Fibroblast of the aortic adventitia (primary cell): ENCODE data around the gene CCDC3. TPM values are rescaled to one million over a fixed set of nuclear protein-coding genes. Genes with fewer than 3 reads are reported as not detected.
"Not testable (repeated sequence)": the region's sequence is repeated elsewhere in the genome, so short reads cannot be mapped to it uniquely, and the experiment has no call there.

Experiments used
- DNase-seq: peaks from one replicate; pipeline ENCODE4 v3.0.0-alpha.2; 2010; ENCODE audit warnings: low read depth
- H3K4me3 ChIP-seq: 2 replicates; pipeline ENCODE4 v1.5.1; 2011; ENCODE audit warnings: low read depth, mild to moderate bottlenecking, control low read depth, low read length, moderate library complexity
- CTCF ChIP-seq: IDR thresholded peaks from 2 replicates; pipeline ENCODE4 v1.5.1; 2011; ENCODE audit warnings: mild to moderate bottlenecking, low read length, control low read depth, inconsistent platforms; ENCODE audit not compliant: insufficient read depth
- total RNA-seq: library from RNA; depleted of rRNA; stranded (reverse); fragments of >200 nt; gene quantifications from 2 replicates; pipeline ENCODE4 v1.2.3, GENCODE V29; 2012; ENCODE audit warnings: low replicate concordance

The CCDC3 gene
- total RNA-seq, 1 donor, result 3.9 TPM

DNA sequence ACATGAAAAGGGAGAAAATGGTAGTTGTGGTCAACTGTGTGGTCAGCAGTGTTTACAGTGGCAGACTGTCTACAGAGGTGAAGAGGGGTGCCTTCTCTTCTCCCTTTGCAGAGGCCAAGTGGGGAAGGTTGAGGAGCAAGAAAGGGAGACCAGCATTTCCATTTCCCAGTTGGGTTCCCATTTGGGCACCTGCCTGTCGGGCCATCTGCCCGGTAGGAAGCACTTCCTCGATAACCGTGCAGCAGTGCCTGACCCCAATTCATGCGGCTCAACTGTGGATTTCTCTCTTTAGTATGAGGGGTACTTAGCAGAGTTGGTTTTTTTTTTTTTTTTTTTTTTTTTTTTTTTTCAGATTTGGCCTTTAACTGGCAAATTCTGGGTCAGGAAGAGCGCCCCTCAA lies 127.0 kb downstream of the CCDC3 start:
- no peak for DNase-seq
- TF ChIP-seq CTCF, result no peak
- no peak overlapping the region for H3K4me3 ChIP-seq

DNA sequence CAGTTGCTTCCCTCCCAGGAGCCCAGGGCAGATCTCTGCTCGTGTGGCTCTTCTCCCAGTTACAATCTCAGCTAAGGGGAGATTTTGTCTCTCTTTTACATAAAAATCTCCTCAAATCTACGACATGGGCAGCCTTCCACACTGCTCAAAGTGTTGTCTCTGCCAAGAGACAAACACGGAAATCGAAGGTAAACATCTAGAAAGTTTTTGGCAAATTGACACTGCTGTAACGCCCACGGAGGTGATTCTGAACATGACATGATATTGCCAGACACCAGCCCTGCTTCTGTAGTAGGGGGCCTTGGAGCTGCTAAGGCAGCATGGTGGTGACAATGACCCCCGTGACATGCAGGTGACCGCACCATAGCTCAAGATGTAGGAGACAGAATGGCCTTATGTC lies 128.3 kb downstream of the CCDC3 start:
- DNase-seq, result no peak
- no peak for TF ChIP-seq CTCF

DNA sequence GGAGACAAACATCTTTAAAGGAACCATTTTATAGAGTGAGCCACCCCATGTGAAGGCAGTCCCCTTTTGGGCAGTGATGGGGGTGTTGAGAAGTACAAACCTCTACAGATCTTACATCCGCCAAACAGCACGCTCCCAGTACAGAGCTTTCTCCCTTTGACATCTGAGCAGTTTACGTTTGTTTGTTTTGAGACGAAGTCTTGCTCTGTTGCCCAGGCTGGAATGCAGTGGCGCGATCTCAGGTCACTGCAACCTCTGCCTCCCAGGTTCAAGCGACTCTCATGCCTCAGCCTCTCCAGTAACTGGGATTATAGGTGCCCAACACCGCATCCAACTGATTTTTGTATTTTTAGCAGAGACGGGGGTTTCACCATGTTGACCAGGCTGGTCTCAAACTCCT lies 128.9 kb downstream of the CCDC3 start:
- DNase-seq, result no peak
- TF ChIP-seq CTCF, result no peak
- H3K4me3 ChIP-seq, result no peak overlapping the region

More for the DNA sequence above, 128.3 kb downstream of the CCDC3 start:
- no peak overlapping the region for H3K4me3 ChIP-seq

DNA sequence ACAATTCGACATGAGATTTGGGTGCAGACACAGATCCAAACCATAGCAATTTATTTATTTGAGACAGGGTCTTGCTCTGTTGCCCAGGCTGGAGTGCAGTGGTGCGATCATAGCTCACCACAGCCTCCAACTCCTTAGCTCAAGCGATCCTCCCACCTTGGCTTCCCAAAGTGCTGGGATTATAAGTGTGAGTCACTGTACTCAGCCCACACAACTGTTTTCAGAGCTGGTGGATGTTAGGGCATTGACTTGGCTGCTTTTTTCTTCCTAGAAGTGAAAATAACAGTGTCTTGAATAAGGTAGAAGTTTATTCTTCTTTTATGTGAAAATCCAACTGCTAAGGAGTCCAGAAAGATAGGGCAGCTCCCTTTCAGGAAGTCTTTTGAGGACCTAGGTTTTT lies 132.1 kb downstream of the CCDC3 start:
- DNase-seq, result no peak
- H3K4me3 ChIP-seq, result no peak overlapping the region

GRCh38 chr10:12868229-12868628 lies 133.3 kb downstream of the CCDC3 start:
- DNase-seq, result no peak
- no peak for TF ChIP-seq CTCF
- H3K4me3 ChIP-seq, result no peak overlapping the region

More for the DNA sequence above, 132.1 kb downstream of the CCDC3 start:
- TF ChIP-seq CTCF, result no peak

GRCh38 chr10:12865515-12865914 lies 136.0 kb downstream of the CCDC3 start:
- DNase-seq, result not testable (repeated sequence)

GRCh38 chr10:12862459-12862858 lies 139.1 kb downstream of the CCDC3 start:
- no peak for TF ChIP-seq CTCF
- DNase-seq, result no peak
- H3K4me3 ChIP-seq, result no peak overlapping the region

More at GRCh38 chr10:12865515-12865914, 136.0 kb downstream of the CCDC3 start:
- H3K4me3 ChIP-seq, result not testable (repeated sequence)
